ENCODE results near the gene LBX1. TPM values are rescaled to one million over a fixed set of nuclear protein-coding genes. Genes with fewer than 3 reads are reported as not detected.

Gene LBX1, protein sequence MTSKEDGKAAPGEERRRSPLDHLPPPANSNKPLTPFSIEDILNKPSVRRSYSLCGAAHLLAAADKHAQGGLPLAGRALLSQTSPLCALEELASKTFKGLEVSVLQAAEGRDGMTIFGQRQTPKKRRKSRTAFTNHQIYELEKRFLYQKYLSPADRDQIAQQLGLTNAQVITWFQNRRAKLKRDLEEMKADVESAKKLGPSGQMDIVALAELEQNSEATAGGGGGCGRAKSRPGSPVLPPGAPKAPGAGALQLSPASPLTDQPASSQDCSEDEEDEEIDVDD
- total RNA-seq (not detected), polyA plus RNA-seq (not detected)

DNA sequence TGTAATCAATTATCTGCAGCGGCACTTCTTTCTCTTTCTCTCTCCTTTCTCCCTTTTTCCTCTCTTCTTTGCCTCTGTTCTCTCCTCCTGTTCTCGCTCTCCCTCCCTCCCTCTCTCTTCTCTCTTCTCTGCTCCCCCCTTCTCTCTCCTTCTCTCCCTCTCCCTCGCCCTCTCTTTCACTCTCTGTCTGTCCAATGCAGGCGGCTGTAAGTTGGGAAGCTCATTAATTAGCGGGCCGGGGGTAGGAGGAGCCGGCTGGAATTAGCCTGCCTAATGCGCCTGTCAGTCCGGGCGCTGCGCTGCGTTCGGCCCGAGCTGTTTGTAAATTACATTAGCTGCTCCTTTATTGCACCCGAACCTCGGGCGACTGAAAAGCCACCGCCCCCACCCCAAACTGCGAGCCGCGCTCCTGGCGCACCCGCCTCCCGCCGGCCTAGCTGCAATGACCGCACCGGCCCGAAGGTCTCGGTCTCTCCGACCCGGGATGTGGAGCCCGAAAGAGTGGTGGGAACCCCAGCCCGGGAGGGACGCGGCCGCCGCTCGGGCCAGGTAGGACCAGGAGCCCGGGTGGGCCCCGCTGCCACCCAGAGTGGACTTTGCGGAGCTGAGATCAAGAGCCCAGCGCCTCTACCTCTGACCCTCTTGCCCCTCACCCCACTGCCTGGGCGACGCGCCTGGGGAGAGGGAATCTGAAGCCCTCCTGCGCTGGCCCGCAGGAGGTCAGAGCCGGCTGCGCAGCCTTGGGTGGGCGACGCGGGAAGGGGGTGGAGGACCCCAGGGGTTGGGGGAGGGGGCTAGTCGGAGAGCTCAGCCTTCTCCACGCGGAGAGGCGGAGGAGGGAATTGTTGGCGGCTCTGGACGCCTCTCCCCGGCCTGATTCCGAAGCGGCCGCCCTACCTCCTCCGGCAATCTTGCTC is at the start of gene LBX1:
Gene LBX1 (minus strand): TSS at position 198 of the 917 bp plus-strand sequence. CDS start 648 bp downstream, outside the sequence.
- Histone ChIP-seq H3K4me1 (peaks cover 0 to 58% (median 54%) of the 10 kb centered on the region in 4 donors), H3K4me3 (peak within 1 kb of the TSS in 2 of 4 donors; percentile 14 to 17), H3K9me3 (no peaks in the 10 kb centered on the region), H3K27me3 (peaks cover 82 to 100% (median 99%) of the 10 kb centered on the region in 3 donors), H3K36me3 (no peaks in the 10 kb centered on the region), H3K27ac (no peak within 1 kb of the TSS)
- TF ChIP-seq POLR2AphosphoS5 (IDR thresholded peaks at IDR 0.05) (no peak), POLR2A (IDR thresholded peaks at IDR 0.05) (no peak)
- intact Hi-C loops (cut with DNase I): loop anchor here (5.0 kb wide), 1 partner anchor 123 kb away; the partner anchor contains the start of gene BTRC
- WGBS, 2 donors: 3 to 4% methylated on average over 63 of the region's 63 CpGs
- DNase-seq: no peak

DNA sequence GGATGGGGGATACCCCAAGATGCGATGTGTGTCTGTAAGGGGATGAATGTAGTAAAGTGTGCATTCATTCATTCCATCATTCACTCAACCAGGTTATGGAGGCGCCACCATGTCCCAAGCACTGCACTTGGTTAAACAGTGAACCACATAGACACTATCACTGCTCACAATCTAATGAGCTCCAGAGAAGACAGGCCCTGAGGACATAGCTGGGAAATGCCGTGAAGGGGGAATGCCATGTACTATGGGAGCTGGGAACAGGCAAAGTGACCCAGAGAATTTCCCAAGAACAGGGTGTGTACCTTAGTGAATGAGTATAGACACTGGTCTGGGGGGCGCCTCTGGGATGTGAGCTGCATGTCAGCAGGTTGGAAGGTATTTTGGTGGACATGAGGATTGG is 44.5 kb upstream of the LBX1 start:
- Histone ChIP-seq H3K9me3 (no peaks in the 10 kb centered on the region), H3K4me1 (no peaks in the 10 kb centered on the region), H3K36me3 (no peaks in the 10 kb centered on the region), H3K4me3 (no peak overlapping the region), H3K27ac (no peak overlapping the region), H3K27me3 (peaks cover 0 to 25% (median 5%) of the 10 kb centered on the region in 3 donors)
- intact Hi-C loops (cut with DNase I): no loop called here
- 80 to 90% methylated on average over 4 of the region's 4 CpGs for WGBS, 2 donors
- TF ChIP-seq EP300 (IDR thresholded peaks at IDR 0.05) (no peak), POLR2AphosphoS5 (IDR thresholded peaks at IDR 0.05) (no peak), POLR2A (IDR thresholded peaks at IDR 0.05) (no peak)
- TF ChIP-seq, protein P1, sequence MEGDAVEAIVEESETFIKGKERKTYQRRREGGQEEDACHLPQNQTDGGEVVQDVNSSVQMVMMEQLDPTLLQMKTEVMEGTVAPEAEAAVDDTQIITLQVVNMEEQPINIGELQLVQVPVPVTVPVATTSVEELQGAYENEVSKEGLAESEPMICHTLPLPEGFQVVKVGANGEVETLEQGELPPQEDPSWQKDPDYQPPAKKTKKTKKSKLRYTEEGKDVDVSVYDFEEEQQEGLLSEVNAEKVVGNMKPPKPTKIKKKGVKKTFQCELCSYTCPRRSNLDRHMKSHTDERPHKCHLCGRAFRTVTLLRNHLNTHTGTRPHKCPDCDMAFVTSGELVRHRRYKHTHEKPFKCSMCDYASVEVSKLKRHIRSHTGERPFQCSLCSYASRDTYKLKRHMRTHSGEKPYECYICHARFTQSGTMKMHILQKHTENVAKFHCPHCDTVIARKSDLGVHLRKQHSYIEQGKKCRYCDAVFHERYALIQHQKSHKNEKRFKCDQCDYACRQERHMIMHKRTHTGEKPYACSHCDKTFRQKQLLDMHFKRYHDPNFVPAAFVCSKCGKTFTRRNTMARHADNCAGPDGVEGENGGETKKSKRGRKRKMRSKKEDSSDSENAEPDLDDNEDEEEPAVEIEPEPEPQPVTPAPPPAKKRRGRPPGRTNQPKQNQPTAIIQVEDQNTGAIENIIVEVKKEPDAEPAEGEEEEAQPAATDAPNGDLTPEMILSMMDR (IDR thresholded peaks at IDR 0.05): no peak
- DNase-seq: no peak

DNA sequence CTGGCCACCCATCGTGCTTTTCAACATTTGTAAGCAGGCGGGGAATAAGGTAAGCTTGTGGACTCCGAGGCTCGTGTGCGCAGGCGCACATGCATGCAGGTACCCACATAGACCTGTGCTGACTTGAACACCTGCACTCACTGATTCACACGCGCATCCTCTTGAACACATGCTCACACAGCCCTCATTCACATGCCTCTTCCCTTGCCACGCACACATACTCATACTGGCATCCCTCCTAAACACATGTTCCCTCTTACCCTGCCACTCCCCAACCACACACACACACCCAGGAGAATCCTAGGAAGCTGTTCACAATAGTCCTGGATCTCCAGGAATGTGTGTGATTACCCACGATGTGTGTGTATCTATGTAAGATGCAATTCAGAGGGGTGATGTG is 44.1 kb upstream of the LBX1 start:
- H3K4me3 ChIP-seq: no peak overlapping the region
- no peaks in the 10 kb centered on the region for H3K36me3 ChIP-seq
- TF ChIP-seq POLR2A (IDR thresholded peaks at IDR 0.05): no peak
- TF ChIP-seq, protein P1 (IDR thresholded peaks at IDR 0.05): no peak
- no peak for TF ChIP-seq EP300 (IDR thresholded peaks at IDR 0.05)
- TF ChIP-seq POLR2AphosphoS5 (IDR thresholded peaks at IDR 0.05): no peak
- no peak for DNase-seq
- intact Hi-C loops (cut with DNase I): no loop called here
- WGBS, 2 donors: 76 to 87% methylated on average over 10 of the region's 10 CpGs
- H3K9me3 ChIP-seq: no peaks in the 10 kb centered on the region
- H3K27me3 ChIP-seq: peaks cover 0 to 27% (median 5%) of the 10 kb centered on the region in 3 donors
- H3K27ac ChIP-seq: no peak overlapping the region
- H3K4me1 ChIP-seq: no peaks in the 10 kb centered on the region

DNA sequence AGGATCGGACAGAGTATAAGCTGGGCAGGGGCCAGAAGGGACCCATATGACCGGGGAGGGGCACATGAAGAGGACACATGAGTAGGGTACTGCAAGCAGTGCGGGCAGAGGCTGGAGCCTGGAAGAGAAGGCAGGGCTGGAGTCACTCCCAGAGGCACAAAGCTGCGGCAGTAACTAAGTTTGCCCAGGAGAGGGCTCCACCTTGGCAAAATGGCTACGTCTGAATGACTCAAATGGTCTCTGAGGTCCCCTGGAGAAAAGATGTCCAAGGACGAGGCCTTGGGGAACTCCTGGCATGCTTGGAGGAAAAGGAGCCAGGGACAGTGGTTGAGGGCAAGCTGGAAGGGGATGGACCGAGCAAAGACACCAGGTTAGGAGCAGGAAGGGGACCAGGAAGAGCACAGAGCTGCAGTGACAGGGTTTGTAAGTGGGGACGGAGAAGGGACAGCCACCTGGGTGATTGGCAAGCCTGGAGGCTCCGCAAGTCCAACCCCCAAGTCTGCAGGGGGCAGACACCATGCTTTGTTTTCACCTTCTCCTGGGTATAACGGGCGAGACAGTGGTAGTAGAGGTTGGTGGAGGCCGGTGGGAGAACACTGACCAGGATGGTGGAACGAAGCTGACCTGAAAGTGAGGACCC is 43.1 kb upstream of the LBX1 start:
- TF ChIP-seq, protein P1 (IDR thresholded peaks at IDR 0.05): peak; percentile 36 to 62 (median 49)
- TF ChIP-seq EP300 (IDR thresholded peaks at IDR 0.05): no peak
- Histone ChIP-seq H3K27me3 (peaks cover 0 to 27% (median 5%) of the 10 kb centered on the region in 3 donors), H3K9me3 (no peaks in the 10 kb centered on the region), H3K27ac (no peak overlapping the region), H3K4me3 (no peak overlapping the region), H3K36me3 (no peaks in the 10 kb centered on the region), H3K4me1 (no peaks in the 10 kb centered on the region)
- 37 to 39% methylated on average over 13 of the region's 13 CpGs for WGBS, 2 donors
- DNase-seq: peak; percentile 70
- intact Hi-C loops (cut with DNase I): no loop called here

Measured in sigmoid colon (tissue), 7 donors.